HEK293 (cell line): Measurements from ENCODE around the gene RXFP4.

Experiments used
- BCL11A ChIP-seq: fragments of 450-650 bp; formaldehyde crosslinking; IDR thresholded peaks from 2 replicates; pipeline ENCODE4 v1.5.1; 2016; ENCODE audit warnings: low read depth, missing biosample characterization, missing genetic modification characterization
- KLF10 ChIP-seq: fragments of 450-650 bp; IDR thresholded peaks from 2 replicates; pipeline ENCODE4 v1.5.1; 2018; ENCODE audit warnings: missing biosample characterization, mild to moderate bottlenecking, missing genetic modification characterization
- MEIS1 ChIP-seq: sonication (generic); formaldehyde crosslinking; IDR thresholded peaks from 2 replicates; pipeline ENCODE4 v1.8.1; 2022; ENCODE audit warnings: missing genetic modification reagents, mild to moderate bottlenecking, borderline replicate concordance
- ZBTB8A ChIP-seq: fragments of 450-650 bp; formaldehyde crosslinking; IDR thresholded peaks from 2 replicates; pipeline ENCODE4 v1.5.1; 2016; ENCODE audit warnings: missing biosample characterization, missing genetic modification characterization
- ZNF138 ChIP-seq: fragments of 450-650 bp; formaldehyde crosslinking; IDR thresholded peaks from 2 replicates; pipeline ENCODE4 v1.5.1; 2016; ENCODE audit warnings: missing biosample characterization, missing genetic modification characterization, borderline replicate concordance
- ZNF146 ChIP-seq: fragments of 450-650 bp; formaldehyde crosslinking; IDR thresholded peaks from 2 replicates; pipeline ENCODE4 v1.5.1; 2016; ENCODE audit warnings: missing biosample characterization, missing genetic modification characterization
- ZNF274 ChIP-seq, 2 experiments: fragments of 200-500 bp in 1 of 2; fragments of 450-650 bp in 1 of 2; sonication (Bioruptor generic) in 1 of 2; formaldehyde crosslinking in 1 of 2; IDR thresholded peaks; 2 replicates each; pipeline versions ENCODE4 v1.5.1 to v1.6.1; 2014 to 2016; ENCODE audit warnings: borderline replicate concordance in 1 of 2, inconsistent platforms in 1 of 2, low read length in 1 of 2, missing biosample characterization in 1 of 2, missing genetic modification characterization in 1 of 2
- ZNF37A ChIP-seq: fragments of 450-650 bp; IDR thresholded peaks from 2 replicates; pipeline ENCODE4 v1.5.1; 2018; ENCODE audit warnings: missing biosample characterization, missing genetic modification characterization
- TF ChIP-seq, protein P1 (sequence below): fragments of 450-650 bp; formaldehyde crosslinking; IDR thresholded peaks from 2 replicates; pipeline ENCODE4 v1.5.1; 2016; ENCODE audit warnings: missing biosample characterization, missing genetic modification characterization
- TF ChIP-seq, protein P2 (sequence below): fragments of 450-650 bp; formaldehyde crosslinking; IDR thresholded peaks from 2 replicates; pipeline ENCODE4 v1.5.1; 2017; ENCODE audit warnings: missing biosample characterization, missing genetic modification characterization
- TF ChIP-seq, protein P3 (sequence below): fragments of 450-650 bp; formaldehyde crosslinking; IDR thresholded peaks from 2 replicates; pipeline ENCODE4 v1.5.1; 2016; ENCODE audit warnings: missing biosample characterization, missing genetic modification characterization

DNA sequence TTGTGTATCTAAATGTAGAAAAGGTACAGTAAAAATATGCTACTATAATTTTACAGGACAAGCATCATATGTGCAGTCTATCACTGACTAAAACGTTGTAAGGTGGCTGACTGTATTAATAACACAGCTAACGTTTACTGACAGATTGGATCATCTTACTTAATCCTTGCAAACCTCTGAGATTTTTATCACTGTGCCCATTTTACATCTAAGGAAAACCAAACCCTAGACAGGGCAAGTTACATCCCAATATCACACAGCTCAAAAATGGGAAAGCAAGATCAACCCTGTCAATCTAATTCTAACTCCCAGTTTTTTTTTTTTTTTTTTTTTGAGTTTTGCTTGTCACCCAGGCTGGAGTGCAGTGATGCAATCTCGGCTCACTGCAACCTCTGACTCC lies 22.8 kb upstream of the RXFP4 start:
- TF ChIP-seq, protein P1, sequence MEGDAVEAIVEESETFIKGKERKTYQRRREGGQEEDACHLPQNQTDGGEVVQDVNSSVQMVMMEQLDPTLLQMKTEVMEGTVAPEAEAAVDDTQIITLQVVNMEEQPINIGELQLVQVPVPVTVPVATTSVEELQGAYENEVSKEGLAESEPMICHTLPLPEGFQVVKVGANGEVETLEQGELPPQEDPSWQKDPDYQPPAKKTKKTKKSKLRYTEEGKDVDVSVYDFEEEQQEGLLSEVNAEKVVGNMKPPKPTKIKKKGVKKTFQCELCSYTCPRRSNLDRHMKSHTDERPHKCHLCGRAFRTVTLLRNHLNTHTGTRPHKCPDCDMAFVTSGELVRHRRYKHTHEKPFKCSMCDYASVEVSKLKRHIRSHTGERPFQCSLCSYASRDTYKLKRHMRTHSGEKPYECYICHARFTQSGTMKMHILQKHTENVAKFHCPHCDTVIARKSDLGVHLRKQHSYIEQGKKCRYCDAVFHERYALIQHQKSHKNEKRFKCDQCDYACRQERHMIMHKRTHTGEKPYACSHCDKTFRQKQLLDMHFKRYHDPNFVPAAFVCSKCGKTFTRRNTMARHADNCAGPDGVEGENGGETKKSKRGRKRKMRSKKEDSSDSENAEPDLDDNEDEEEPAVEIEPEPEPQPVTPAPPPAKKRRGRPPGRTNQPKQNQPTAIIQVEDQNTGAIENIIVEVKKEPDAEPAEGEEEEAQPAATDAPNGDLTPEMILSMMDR (tag by site-specific recombination) = no peak
- TF ChIP-seq ZNF37A (tag by site-specific recombination) = no peak
- no peak for TF ChIP-seq ZNF274 (IDR thresholded peaks at IDR 0.05; ENCODE audit: low read length)
- no peak for TF ChIP-seq ZNF274 (tag by site-specific recombination; IDR thresholded peaks at IDR 0.05; ENCODE audit: borderline replicate concordance)
- no peak for TF ChIP-seq MEIS1
- TF ChIP-seq, protein P2, sequence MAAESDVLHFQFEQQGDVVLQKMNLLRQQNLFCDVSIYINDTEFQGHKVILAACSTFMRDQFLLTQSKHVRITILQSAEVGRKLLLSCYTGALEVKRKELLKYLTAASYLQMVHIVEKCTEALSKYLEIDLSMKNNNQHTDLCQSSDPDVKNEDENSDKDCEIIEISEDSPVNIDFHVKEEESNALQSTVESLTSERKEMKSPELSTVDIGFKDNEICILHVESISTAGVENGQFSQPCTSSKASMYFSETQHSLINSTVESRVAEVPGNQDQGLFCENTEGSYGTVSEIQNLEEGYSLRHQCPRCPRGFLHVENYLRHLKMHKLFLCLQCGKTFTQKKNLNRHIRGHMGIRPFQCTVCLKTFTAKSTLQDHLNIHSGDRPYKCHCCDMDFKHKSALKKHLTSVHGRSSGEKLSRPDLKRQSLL (tag by site-specific recombination) = no peak
- no peak for TF ChIP-seq ZNF138 (tag by site-specific recombination)
- TF ChIP-seq, protein P3, sequence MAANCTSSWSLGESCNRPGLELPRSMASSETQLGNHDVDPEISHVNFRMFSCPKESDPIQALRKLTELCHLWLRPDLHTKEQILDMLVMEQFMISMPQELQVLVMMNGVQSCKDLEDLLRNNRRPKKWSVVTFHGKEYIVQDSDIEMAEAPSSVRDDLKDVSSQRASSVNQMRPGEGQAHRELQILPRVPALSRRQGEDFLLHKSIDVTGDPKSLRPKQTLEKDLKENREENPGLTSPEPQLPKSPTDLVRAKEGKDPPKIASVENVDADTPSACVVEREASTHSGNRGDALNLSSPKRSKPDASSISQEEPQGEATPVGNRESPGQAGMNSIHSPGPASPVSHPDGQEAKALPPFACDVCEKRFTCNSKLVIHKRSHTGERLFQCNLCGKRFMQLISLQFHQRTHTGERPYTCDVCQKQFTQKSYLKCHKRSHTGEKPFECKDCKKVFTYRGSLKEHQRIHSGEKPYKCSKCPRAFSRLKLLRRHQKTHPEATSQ (tag by site-specific recombination) = no peak
- TF ChIP-seq ZNF146 (tag by site-specific recombination) = no peak
- TF ChIP-seq ZBTB8A (tag by site-specific recombination) = no peak
- no peak for TF ChIP-seq BCL11A (tag by site-specific recombination)
- TF ChIP-seq KLF10 (tag by site-specific recombination) = no peak
